Activated CD4-positive, alpha-beta T cell treated with anti-CD3 and anti-CD28 coated beads, Interleukin-2, amount 10 ng/mL, durations not matched to agents 7 days and 5 days (primary cell): Measurements from ENCODE around the gene EHD3. TPM values are rescaled to one million over a fixed set of nuclear protein-coding genes. Genes with fewer than 3 reads are reported as not detected.

Experiments used
- CTCF ChIA-PET: fragments of 350-600 bp; sonication (Branson Sonifier 250); formaldehyde crosslinking; loops from one replicate; lab custom pipeline; 2021; ENCODE audit warnings: antibody characterized with exemption; lab: Charles Lee
- POLR2A ChIA-PET: fragments of 350-600 bp; sonication (Branson Sonifier 250); formaldehyde crosslinking; loops from one replicate; lab custom pipeline; 2021; ENCODE audit warnings: antibody characterized with exemption; lab: Charles Lee
- DNase-seq: peaks from one replicate; pipeline ENCODE4 v3.0.0-alpha.2; 2020
- H3K27ac Mint-ChIP-seq: one replicate; pipeline ENCODE4 v1.8.0; 2021; ENCODE audit warnings: mild to moderate bottlenecking, moderate library complexity, mixed read lengths
- H3K27me3 Mint-ChIP-seq: one replicate; pipeline ENCODE4 v1.8.0; 2021; ENCODE audit warnings: mixed read lengths
- H3K36me3 Mint-ChIP-seq: one replicate; pipeline ENCODE4 v1.8.0; 2021; ENCODE audit warnings: low read depth, mixed read lengths
- H3K4me1 Mint-ChIP-seq: one replicate; pipeline ENCODE4 v1.8.0; 2021; ENCODE audit warnings: mixed read lengths
- H3K4me3 Mint-ChIP-seq: one replicate; pipeline ENCODE4 v1.8.0; 2021; ENCODE audit warnings: mild to moderate bottlenecking, moderate library complexity, mixed read lengths
- H3K9me3 Mint-ChIP-seq: one replicate; pipeline ENCODE4 v1.8.0; 2021; ENCODE audit warnings: mixed read lengths
- total RNA-seq, 2 experiments: library from RNA; stranded (reverse); gene quantifications; one replicate each; pipeline ENCODE4 v1.2.3, GENCODE V29; 2021

Gene EHD3
- total RNA-seq, 2 experiments from 2014 or later, result 0.44 to 0.50 TPM

- ChIA-PET CTCF (interaction anchor here (1.3 kb wide), 1 partner anchor 13 kb away, joined by 3 read pairs; no protein-coding TSS in a partner anchor), POLR2A (no interaction called here)
- Mint-ChIP-seq H3K4me3 (no peak overlapping the region), H3K9me3 (peaks cover 3% of the 10 kb centered on the region), H3K36me3 (no peaks in the 10 kb centered on the region), H3K27me3 (no peaks in the 10 kb centered on the region), H3K27ac (no peak overlapping the region), H3K4me1 (no peaks in the 10 kb centered on the region)
- no peak for DNase-seq
Observed at GRCh38 chr2:31294196-31294595, 60.2 kb downstream of the EHD3 start.

DNA sequence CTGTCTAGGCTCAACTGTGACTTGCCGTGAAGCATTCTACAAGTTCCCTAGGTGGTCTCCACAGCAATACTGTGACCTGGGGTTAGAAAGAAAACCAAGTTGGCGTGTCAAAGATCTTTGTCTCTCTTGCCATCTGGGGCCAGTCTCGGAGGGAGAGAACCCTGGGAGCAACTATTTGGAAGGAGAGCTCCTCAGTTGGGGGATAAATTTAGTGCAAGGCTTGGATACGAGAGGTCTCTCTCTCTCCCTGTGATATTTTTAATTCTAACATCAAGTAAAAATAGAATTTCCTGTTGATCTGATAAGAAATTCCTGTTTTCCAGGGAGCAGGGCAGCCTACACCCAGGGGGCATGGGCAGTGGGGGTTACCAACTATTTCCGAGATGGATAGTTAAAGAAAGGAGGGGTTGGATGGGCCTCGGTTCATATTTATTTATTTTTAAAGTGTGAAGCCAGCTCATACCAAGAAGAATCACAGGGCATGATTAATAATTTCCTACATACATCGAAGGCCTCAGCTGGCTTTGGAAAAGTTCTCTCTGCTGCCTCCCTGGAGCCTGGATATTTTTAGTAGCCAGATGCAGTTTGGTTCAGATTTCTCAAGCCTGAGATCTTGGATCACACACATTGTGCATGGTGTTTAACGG is 62.8 kb downstream of the EHD3 start:
- no peak for DNase-seq
- CTCF ChIA-PET, result interaction anchor here (0.7 kb wide), 1 partner anchor 1989 kb away, joined by 4 read pairs; no protein-coding TSS in a partner anchor
- POLR2A ChIA-PET, result no interaction called here
- Mint-ChIP-seq H3K36me3 (no peaks in the 10 kb centered on the region), H3K27me3 (peaks cover 2% of the 10 kb centered on the region), H3K27ac (no peak overlapping the region), H3K9me3 (peaks cover 3% of the 10 kb centered on the region), H3K4me1 (no peaks in the 10 kb centered on the region), H3K4me3 (no peak overlapping the region)

DNA sequence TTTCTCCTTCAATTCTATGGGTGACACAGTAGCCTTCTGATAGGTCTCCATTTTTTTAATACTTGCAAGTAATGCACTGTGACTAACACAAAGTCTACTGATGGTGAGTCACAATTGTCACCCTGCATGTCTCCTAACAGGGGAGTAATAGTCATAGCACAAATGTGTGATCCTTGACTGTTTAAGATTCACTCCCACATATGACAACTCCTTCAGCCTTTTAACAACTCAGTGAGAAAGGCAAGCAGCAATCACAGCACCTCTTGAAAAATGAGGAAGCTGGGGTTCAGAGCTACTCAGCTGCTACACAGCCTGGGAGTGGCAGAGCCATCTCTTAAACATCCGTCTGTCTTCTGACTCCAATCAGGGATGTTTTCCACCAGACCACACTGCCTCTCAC is 63.8 kb downstream of the EHD3 start:
- Mint-ChIP-seq H3K27ac (no peak overlapping the region), H3K9me3 (no peaks in the 10 kb centered on the region), H3K4me3 (no peak overlapping the region), H3K27me3 (peaks cover 2% of the 10 kb centered on the region), H3K36me3 (no peaks in the 10 kb centered on the region), H3K4me1 (no peaks in the 10 kb centered on the region)
- ChIA-PET POLR2A (no interaction called here), CTCF (interaction anchor here (0.6 kb wide), 1 partner anchor 1219 kb away, joined by 3 read pairs; no protein-coding TSS in a partner anchor)
- no peak for DNase-seq

DNA sequence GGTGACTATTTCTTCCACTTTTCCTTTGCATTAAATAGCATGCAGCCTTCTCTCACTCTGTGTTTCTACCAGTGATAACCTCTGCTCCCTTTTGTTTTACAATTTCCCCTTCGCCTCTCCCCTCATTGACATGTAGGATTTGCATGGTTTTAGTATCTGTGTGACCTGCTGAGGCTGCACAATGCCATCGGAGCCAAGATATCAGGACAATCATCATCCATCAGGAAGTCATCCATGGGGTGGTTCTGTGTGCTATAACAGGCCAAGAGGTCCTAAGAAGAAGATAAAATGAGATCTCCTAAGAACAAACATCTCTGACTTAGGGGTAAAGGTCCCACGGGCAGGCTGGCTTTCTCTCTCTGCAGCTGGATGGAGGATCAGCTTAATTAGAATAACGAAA is 65.6 kb downstream of the EHD3 start:
- ChIA-PET CTCF (no interaction called here), POLR2A (no interaction called here)
- Mint-ChIP-seq H3K36me3 (no peaks in the 10 kb centered on the region), H3K9me3 (no peaks in the 10 kb centered on the region), H3K4me1 (no peaks in the 10 kb centered on the region), H3K27me3 (peaks cover 2% of the 10 kb centered on the region), H3K4me3 (no peak overlapping the region), H3K27ac (no peak overlapping the region)
- DNase-seq, result no peak

GRCh38 chr2:31300309-31300708 is 66.4 kb downstream of the EHD3 start:
- POLR2A ChIA-PET, result no interaction called here
- no peaks in the 10 kb centered on the region for H3K36me3 Mint-ChIP-seq
- H3K4me1 Mint-ChIP-seq, result no peaks in the 10 kb centered on the region
- no peaks in the 10 kb centered on the region for H3K9me3 Mint-ChIP-seq
- no peak for DNase-seq
- no peak overlapping the region for H3K4me3 Mint-ChIP-seq
- peaks cover 2% of the 10 kb centered on the region for H3K27me3 Mint-ChIP-seq
- H3K27ac Mint-ChIP-seq, result no peak overlapping the region
- CTCF ChIA-PET, result no interaction called here

DNA sequence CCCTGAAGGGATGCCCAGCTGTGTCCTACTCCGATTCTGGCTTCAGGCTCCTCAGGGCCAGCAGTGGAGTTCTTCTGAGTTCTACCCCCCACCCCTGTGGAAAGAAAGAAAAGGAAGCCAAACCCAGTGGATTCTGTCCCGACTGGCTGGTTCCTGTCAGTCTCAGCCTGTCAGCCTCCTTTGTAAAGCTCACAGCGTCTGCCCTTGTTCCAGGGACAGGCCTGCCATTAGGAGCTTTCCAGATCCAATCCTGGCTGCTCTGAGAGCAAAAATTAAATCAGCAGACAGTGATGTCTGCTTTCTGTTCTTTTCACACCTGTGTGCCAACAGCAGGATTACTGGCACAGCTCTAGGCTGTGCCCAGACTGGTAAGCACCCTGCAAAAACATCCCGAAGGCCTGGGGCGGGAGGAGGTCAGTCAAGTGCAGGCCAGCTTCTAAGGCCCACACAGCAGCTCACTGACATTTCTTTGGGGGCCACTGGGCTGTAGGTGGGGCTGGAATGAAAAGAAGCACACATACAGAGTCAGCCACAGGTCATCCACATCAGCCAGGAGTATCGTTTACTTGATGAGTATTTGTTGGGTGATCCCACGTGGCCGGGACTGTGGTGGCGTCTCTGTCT is 69.1 kb downstream of the EHD3 start:
- DNase-seq, result no peak
- ChIA-PET POLR2A (no interaction called here), CTCF (interaction anchor here (2.5 kb wide), 1 partner anchor 10 kb away, joined by 10 read pairs; no protein-coding TSS in a partner anchor)
- Mint-ChIP-seq H3K4me1 (no peaks in the 10 kb centered on the region), H3K9me3 (no peaks in the 10 kb centered on the region), H3K27me3 (peaks cover 24% of the 10 kb centered on the region), H3K27ac (no peak overlapping the region), H3K4me3 (no peak overlapping the region), H3K36me3 (no peaks in the 10 kb centered on the region)

DNA sequence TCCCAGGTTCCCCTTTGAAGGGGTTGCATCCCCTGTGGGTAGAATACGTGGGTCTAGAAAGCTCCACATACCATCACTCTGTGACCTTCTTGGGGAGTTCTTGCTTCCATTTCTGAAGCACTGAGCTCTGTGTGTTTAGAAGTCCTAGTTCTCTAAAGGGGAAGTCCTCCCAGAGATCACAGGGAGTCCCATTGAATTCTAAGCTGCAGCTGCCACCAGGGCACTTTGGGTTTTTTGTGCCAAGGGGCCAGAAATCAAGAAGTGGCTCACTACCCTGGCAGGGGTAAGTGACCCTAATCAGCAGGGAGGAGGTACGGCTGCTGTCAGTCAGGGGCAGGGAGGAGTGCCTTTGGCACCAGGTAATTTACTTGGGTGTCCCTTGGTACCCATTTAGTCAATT is 70.9 kb downstream of the EHD3 start:
- no peaks in the 10 kb centered on the region for H3K36me3 Mint-ChIP-seq
- peaks cover 32% of the 10 kb centered on the region for H3K27me3 Mint-ChIP-seq
- DNase-seq, result no peak
- ChIA-PET CTCF (interaction anchor here (1.5 kb wide), 1 partner anchor 17 kb away, joined by 4 read pairs; no protein-coding TSS in a partner anchor), POLR2A (no interaction called here)
- H3K4me1 Mint-ChIP-seq, result no peaks in the 10 kb centered on the region
- no peak overlapping the region for H3K4me3 Mint-ChIP-seq
- no peaks in the 10 kb centered on the region for H3K9me3 Mint-ChIP-seq
- H3K27ac Mint-ChIP-seq, result no peak overlapping the region

GRCh38 chr2:31312898-31313297 is 78.9 kb downstream of the EHD3 start:
- CTCF ChIA-PET, result interaction anchor here (1.1 to 2.0 kb wide), 3 partner anchors 10 to 17 kb away, joined by 3 to 10 read pairs (median 3); no protein-coding TSS in a partner anchor

GRCh38 chr2:31314761-31315160 is 80.8 kb downstream of the EHD3 start:
- H3K9me3 Mint-ChIP-seq, result no peaks in the 10 kb centered on the region
- POLR2A ChIA-PET, result no interaction called here
- CTCF ChIA-PET, result no interaction called here
- no peak overlapping the region for H3K27ac Mint-ChIP-seq
- H3K4me3 Mint-ChIP-seq, result no peak overlapping the region
- H3K27me3 Mint-ChIP-seq, result peaks cover 9% of the 10 kb centered on the region
- DNase-seq, result no peak
- H3K4me1 Mint-ChIP-seq, result peaks cover 35% of the 10 kb centered on the region
- H3K36me3 Mint-ChIP-seq, result peaks cover 4% of the 10 kb centered on the region

More at GRCh38 chr2:31312898-31313297, 78.9 kb downstream of the EHD3 start:
- H3K27ac Mint-ChIP-seq, result no peak overlapping the region
- H3K4me1 Mint-ChIP-seq, result peaks cover 17% of the 10 kb centered on the region
- DNase-seq, result no peak
- no peak overlapping the region for H3K4me3 Mint-ChIP-seq
- H3K36me3 Mint-ChIP-seq, result peaks cover 4% of the 10 kb centered on the region
- no peaks in the 10 kb centered on the region for H3K9me3 Mint-ChIP-seq
- POLR2A ChIA-PET, result no interaction called here
- peaks cover 18% of the 10 kb centered on the region for H3K27me3 Mint-ChIP-seq

DNA sequence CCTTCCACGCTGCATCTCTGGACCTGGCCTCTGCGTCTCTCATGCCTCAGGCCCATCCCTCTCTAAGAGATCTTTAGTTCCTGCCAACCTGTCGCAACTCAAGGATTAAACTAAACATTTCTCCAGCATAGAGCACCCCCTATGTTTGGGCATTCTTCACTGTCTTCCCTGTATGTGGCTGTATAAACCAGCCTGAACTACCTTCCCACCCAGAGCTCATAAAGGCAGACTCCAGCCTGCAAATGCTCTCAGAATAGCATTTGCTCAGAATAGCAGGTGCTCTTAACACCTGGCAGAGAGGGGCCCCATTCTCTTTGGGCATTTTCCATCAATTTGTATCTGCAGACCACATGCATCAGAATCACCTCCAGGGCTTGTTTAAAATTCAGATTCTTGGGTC is 83.4 kb downstream of the EHD3 start:
- no peaks in the 10 kb centered on the region for H3K9me3 Mint-ChIP-seq
- no peaks in the 10 kb centered on the region for H3K27me3 Mint-ChIP-seq
- H3K36me3 Mint-ChIP-seq, result peaks cover 4% of the 10 kb centered on the region
- H3K4me3 Mint-ChIP-seq, result no peak overlapping the region
- H3K4me1 Mint-ChIP-seq, result peaks cover 48% of the 10 kb centered on the region
- DNase-seq, result no peak
- POLR2A ChIA-PET, result no interaction called here
- peak overlapping the region; percentile 76 for H3K27ac Mint-ChIP-seq
- CTCF ChIA-PET, result interaction anchor here (1.1 to 1.7 kb wide), 2 partner anchors 17 to 606 kb away, joined by 3 to 5 read pairs; no protein-coding TSS in a partner anchor

GRCh38 chr2:31318361-31319336 is 84.7 kb downstream of the EHD3 start:
- ChIA-PET POLR2A (no interaction called here), CTCF (interaction anchor here (0.6 to 1.2 kb wide), 3 partner anchors 9 to 85 kb away, joined by 3 read pairs; no protein-coding TSS in a partner anchor)
- H3K27me3 Mint-ChIP-seq, result no peaks in the 10 kb centered on the region
- peak; percentile 46 for DNase-seq
- no peaks in the 10 kb centered on the region for H3K9me3 Mint-ChIP-seq
- peak overlapping the region; percentile 29 for H3K4me3 Mint-ChIP-seq
- peaks cover 60% of the 10 kb centered on the region for H3K4me1 Mint-ChIP-seq
- H3K36me3 Mint-ChIP-seq, result peaks cover 4% of the 10 kb centered on the region
- peak overlapping the region; percentile 87 for H3K27ac Mint-ChIP-seq
